ENCODE measurements around the gene RGS6.
A peak's percentile ranks its signal among the peaks of the same experiment; 100 is the strongest.
"Not testable (repeated sequence)": the region's sequence is repeated elsewhere in the genome, so short reads cannot be mapped to it uniquely, and the experiment has no call there.

RGS6 gene

DNA sequence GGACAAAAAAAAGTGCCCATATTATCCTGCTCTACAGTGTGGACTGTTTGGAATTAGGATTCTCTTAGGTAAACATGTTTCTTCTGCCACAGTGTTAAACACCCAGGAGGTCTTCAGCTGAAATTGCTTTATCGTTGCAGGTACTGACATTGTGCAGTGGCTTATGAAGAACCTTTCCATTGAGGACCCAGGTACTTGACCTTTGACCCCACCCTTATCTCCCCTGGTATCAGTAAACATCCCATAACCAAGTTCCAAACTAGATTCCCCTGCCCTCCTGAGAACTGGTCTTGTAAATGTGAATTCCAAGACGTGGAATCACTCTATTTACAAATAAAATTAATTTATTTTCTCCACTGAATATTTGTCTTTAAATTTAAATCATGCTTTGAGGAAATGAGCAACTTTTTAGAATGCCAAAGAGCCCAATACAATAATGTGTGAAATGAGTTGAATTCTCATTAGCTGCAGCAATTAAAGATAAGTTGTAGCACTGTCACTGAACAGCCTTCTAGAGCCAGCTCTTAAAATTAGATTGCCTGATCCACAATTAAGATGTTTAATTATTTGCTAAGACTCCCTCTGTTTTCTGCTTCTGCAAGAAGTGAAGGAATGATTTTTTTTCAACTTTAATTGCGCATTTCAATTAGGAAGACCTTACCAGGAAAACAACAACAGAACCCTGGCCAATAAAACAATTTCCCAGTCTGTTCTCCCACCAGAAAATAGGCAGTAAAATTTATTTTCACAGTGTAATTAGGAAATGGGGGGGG, 522.3 kb downstream of the RGS6 start:
- no peak for DNase-seq (ENCODE audit: low read depth)

DNA sequence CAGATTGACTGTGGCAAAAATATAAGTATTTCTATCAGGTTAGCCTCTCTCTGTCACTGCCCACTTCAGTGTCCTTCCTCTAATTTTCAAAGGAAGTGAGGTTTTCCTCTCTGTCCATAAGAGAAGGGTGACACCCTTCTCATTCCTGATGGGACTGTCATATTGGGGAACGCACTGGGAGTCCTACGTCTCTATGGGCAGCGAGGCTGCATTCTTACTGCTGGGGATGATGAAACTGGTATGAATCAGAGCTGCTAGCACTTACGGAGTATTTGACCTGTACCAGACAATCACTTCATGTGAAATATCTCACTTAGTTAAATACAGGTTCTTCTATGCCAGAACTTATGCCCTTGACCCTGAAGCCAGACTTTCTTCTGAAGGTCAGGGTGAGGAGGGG, 525.4 kb downstream of the RGS6 start:
- DNase-seq (ENCODE audit: low read depth): no peak

DNA sequence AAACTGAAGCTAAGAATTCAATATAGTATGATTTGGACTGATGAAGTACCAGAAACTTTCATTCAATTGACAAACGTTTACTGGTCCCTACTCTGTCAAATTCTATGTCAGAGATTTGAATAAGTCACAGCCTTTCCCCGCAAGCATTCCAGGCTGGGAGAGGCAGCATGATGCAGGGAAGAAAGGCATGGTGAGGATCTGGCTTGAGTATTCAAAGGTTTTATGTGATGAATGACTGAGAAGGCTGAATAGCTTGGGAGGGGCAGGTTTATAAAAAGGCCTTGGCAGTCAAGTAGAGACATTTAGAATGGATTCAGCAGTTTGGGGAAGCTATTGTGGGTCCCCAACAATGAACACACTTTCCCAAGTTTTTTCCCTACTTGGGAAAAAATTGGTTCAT, 529.8 kb downstream of the RGS6 start:
- DNase-seq (ENCODE audit: low read depth): no peak

DNA sequence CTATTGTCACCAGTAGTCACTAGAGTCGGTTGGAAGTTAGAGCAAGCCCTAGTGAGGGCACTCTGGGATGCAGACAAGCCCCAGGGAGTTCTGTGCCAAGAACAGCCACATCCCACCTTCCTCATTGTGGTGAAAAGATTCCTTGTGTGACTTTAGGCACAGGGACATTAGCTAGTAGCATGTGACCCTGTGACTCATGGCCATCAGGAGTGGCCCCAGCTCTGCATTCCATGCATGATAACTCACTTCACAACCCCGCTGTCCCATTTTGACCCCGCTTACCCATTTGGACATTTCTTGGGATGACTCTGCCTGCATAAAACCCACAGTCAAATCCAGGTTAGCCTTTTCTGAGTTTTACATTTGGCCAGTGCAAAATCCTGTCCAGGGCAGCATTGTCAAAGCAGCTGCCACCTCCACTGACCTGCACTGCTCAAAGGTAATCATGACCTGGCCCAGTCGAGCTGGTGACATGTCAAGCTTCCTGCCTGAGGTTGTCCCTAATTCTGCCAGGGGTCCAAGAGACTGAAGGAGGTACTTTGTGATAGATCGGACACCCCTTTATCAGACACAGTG, 531.1 kb downstream of the RGS6 start:
- DNase-seq (ENCODE audit: low read depth): no peak

DNA sequence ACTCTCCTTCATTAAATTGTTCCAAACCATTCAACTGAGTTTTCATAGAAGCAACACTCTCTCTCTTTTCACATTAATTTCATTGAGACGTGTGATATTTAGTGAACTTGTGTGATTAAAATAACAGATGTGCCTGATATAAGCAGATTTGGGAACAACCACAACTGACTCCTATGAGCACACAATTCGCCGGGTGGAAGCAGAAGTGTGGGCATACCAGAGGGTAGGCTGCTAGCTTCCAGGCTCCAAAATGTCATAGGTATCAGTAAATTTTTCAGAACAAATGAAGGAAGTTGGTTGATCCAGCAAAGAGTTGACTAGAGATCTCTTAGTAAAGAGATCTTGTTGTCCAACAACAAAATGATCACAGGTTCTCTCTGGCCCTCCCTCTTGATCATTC, 532.0 kb downstream of the RGS6 start:
- DNase-seq (ENCODE audit: low read depth): no peak

DNA sequence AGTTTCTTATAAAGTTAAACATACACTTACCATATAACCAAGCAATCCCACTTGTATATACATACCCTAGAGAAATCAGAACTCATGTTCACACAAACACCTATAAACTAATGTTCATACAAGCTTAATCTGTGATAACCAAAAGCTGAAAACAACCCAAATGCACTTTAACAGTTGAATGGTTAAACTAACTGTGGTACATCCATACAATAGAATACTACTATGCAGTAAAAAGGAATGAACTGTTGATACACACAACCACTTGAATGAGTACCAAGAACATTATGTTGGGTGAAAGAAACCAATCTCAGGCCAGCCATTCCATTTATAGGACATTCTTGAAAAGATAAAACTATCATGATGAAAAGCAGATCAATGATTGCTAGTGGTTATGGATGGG, 534.1 kb downstream of the RGS6 start:
- DNase-seq (ENCODE audit: low read depth): no peak

DNA sequence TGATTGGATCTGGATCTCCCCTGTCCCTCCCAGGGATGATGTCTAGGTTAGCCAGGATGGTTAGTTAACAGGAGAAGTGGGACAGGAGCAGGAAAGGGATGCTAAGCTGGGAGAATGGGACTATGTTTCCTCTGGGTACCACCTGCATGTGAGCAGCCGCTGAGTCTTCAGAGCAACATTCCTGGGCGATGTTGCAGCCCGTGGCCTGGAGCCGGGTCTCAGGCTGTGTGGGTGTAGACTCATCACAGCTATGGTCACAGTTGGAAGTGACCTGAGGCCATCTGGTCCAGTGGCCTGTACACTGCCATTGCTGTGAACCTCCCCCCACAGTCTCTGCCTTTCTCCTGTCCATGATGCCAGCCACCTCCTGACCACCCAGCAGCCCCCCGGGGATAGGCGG, 539.1 kb downstream of the RGS6 start:
- DNase-seq (ENCODE audit: low read depth): no peak

DNA sequence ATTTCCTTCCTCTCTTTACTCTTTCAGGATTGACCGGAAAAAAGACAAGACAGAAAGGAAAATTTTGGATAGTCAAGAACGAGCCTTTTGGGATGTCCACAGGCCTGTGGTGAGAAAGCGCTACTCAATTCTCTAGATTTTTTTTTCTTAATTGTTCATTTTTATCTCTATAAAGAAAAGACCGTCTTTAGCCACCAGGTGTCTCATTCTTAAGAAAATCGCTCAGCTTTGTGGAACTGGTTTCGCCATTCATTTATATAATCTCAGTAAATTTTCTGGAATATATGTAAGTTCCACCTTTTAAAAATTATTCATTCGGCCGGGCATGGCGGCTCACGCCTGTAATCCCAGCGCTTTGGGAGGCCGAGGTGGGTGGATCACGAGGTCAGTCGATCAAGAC, 540.6 kb downstream of the RGS6 start:
- DNase-seq (ENCODE audit: low read depth): no peak

DNA sequence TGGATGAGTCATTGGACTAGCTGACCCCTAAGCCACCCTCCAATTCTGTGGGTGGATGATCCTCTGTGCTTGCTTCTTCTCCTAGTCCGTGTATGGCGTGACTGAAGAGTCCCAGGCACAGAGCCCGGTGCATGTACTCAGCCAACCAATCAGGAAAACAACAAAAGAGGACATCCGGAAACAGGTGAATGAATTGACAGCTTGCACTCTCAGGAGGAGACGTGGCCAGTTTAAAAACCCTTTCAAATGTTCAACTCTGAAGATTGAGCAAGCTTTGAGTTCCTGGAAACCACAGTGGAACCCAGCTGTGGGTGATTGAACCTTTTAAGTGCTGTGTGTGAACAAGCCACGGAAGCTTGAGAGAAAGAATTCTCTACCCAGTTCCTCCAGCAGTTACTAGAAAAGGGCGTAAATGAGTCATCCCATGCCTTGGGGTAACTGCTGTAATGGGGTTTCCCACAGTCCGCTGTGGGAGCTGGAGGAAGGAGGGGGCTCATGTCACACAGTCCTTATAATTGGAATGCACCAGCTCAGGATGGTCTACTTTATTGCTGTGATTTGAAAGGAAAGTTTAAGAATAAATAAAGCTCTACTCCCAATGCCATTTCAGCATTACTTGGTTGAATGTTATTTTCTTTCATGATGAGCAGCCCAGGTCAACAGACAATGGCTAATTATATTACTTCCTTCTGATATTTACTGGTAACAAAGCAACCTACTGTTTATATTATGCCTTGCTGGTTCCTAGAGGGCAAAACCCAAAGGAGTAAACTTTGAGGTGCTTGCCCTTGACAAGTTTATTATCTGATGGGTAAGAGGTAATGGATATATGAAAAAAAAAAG, 544.6 kb downstream of the RGS6 start:
- DNase-seq (ENCODE audit: low read depth): peak; percentile 55

DNA sequence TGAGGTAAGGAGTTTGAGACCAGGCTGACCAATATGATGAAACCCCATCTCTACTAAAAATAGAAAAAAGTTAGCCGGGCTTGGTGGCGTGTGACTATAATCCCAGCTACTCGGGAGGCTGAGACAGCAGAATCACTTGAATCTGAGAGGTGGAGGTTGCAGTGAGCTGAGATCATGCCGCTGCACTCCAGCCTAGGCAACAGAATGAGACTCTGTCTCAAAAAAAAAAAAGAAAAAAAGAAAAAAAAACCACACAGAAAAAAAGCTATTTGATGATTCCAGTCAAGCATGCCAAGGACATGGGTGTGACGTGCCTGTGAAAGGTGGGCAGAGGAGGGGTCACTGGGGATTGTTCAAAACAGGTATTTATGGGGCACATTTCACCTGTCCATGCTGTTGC, 545.3 kb downstream of the RGS6 start:
- DNase-seq (ENCODE audit: low read depth): not testable (repeated sequence)

DNA sequence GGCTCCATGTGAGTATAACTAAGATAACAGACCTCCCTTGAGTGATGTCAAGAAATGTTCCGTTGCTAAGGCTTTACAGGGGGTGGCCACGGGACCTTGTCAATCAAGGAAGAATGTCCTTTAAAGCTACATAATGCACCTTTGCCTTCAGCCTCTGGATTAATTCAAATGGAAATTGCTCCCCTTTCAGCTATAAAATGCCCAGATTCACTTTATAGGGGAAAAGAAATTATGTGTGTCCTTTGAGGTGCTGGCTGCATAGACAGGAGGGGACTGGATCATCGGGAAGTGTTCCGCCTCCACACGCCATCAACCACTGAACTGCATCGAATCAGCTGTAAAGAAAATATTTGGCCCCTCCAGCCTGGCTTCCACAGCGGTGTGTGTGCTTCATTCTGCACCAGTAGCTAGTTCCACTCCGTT, 546.3 kb downstream of the RGS6 start:
- no peak for DNase-seq (ENCODE audit: low read depth)

DNA sequence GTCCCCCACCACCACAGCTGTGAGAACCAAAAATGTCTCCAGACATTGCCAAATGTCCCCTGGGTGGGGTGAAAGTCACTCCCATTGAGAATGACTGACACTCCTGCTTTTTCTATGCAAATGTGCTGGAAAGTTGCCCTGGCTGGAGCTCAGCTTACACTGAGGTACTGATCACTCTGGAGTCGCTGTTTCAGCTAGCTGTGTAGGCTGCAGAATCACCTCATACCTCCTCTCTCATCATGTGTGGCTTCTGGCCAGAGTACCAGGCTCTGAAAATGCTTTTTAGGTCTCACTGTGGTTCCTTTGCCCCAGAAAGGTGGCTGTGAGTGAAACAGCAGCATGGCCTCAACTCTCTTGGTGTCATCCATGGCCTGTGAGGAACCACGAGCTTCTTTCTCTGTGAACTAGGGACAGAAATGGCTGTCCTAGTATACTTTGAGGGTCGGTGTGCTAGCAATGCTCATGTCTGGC, 547.3 kb downstream of the RGS6 start:
- no peak for DNase-seq (ENCODE audit: low read depth)

DNA sequence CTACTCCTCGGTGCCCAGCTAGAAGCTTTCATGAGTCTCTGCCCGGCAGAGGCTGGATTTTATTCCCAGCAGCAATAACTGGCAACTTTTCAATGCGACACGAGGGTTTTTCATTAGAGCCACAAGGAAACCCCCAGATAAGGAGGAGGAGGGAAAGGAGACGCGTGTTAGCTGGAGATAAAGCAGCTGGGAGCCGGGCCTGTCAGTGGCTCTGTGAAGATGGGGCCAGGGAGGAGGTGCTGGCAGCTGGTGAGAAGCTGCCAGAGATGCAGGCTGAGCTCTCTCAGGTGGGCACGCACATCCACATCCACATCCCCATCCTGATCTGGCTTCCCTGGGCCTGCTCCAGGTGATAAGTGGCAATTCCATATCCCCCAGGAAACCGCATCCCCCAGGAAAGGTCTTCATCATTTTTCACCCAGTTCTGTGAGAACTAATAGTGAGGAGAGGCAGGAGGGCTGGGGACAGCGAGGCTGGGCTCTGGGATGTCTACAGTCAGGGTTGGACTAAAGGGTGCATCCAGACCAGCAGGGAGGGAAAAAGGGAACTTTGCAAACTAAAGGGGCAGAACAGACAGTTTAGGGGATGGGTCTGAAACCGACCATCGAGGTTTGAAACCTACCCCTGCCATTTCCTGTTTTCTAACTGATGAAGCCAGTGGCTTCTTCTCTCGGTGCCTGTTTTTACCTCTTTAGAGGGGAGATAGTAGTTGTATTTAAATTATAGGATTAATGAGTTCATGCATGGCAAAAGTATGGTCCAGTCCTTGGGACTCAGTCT, 548.4 kb downstream of the RGS6 start:
- no peak for DNase-seq (ENCODE audit: low read depth)

DNA sequence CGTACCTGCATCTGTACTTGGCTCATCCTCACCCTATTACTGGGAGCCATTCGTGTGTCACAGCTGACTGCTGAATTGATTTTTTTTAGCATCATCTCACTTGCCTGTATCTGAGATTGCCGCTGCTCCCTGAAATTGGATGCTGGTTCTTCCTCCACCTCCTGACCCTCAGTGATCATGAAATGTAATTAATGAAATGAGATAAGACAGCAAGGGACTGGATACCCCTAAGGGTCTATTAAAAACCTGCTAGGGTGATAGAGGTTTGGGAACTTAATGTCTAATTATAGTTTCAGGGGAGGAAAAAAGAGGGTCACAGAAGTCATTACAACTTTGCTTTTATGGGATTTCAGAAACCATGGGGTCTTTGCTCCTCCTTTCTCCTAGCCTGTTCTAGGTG, 551.1 kb downstream of the RGS6 start:
- no peak for DNase-seq (ENCODE audit: low read depth)

DNA sequence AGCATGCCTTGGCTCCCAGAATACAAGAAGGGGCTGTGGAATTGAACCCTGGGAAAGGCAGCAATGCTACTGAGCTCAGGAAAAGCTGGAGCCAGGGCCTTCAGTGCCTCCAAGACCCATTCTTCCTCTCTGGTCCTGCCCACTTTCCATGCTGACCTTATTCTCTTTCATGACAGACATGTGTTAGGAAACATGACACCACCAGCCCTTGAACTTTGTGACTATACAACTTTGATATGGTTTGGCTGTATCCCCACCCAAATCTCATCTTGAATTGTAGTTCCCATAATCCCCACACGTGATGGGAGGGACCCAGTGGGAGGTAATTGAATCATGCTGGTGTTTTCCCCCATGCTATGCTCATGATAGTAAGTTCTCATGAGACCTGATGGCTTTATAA, 553.5 kb downstream of the RGS6 start:
- DNase-seq (ENCODE audit: low read depth): no peak

DNA sequence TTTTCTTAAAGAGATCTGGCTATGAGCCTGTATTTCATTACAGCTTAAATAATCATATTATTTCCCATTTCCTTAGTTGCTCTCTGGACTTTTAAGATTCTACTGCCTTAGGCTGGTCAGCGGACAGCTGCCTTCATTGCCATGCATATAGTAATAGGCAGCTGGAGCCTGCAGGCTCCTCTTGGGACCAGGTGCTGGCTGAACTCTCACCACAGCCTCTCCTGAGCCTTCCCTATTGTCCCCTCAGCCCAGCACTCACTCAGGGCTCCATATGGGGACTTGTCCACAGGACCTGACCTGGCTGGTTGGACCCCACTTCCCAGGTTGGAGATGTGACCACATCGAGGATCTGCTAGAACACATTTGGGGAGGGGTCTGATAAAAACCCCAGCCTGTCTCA, 556.3 kb downstream of the RGS6 start:
- DNase-seq (ENCODE audit: low read depth): no peak

DNA sequence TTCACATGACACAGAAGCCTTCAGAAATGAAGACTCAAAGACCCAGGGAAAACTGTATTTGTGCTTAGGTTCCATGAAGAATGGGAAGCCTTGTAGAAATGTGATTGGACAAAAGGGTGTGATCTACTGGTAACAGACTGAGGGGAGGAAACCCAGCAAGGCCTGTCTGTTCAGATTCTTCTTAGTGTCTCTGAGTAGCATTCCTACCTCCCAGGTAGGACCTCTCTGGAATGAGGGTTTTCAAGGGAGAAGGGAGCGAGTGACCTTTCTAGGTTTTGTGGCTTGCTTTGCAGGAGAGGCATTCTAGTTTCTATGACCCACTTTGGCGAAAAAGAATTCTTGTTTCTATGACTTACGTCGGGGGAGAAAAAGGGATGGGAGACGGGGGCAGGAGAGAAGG, 560.0 kb downstream of the RGS6 start:
- no peak for DNase-seq (ENCODE audit: low read depth)

DNA sequence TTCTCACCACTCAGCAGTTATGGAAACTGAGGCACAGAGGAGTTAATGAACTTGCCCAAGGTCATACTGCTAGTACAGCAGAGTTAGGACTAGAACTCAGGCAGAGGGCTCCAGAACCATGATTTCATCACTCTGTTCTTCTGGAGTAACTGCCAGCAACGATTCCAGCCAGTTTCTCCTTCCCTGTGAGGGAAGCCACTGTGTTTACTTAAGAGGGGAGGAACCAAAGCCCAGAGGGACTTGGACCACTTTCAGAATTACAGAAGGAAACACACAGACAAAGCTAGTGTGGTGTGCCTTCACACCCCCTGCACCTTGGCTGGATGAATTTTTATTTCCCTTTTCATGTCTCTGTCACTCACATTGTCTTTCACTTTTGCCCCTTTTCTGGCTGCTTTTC, 563.4 kb downstream of the RGS6 start:
- DNase-seq (ENCODE audit: low read depth): peak; percentile 10

DNA sequence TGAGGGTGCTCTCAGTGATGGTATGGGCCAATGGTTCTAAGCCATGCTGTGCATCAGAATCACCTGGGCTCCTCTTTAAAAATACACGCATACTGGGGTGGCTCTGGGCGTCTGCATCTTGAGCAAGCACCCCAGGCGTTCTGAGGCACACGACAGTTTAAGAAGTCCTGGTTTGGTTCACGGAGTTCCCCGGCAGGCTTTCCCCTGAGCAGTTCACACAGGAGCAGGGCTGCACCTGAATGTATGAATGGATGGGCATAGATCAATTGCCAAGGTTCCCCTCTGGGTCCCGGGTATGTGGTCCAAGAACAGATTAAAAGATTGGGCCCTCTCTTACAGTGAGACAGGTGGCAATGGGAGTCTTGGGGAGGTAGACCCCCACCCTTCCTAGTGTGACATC, 566.4 kb downstream of the RGS6 start:
- DNase-seq (ENCODE audit: low read depth): no peak

DNA sequence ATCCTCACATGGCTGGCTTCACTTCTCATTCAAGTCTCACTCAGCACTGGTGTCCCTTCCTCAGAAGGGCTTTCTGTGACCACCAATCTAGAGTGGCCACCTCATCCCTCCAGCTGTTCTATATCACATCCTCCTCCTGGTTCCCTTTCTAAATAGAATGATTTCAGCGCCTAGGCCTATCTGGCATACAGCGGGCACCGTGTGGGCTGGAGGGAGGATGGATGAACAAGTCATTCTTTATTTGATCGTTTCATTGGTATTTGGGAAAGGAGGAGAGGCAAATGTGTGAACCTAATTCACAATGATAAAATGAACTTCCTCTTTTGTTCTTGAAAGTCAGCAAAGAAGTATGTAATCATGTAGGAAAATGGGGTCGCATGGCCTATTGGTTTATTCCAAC, 567.5 kb downstream of the RGS6 start:
- DNase-seq (ENCODE audit: low read depth): no peak

DNA sequence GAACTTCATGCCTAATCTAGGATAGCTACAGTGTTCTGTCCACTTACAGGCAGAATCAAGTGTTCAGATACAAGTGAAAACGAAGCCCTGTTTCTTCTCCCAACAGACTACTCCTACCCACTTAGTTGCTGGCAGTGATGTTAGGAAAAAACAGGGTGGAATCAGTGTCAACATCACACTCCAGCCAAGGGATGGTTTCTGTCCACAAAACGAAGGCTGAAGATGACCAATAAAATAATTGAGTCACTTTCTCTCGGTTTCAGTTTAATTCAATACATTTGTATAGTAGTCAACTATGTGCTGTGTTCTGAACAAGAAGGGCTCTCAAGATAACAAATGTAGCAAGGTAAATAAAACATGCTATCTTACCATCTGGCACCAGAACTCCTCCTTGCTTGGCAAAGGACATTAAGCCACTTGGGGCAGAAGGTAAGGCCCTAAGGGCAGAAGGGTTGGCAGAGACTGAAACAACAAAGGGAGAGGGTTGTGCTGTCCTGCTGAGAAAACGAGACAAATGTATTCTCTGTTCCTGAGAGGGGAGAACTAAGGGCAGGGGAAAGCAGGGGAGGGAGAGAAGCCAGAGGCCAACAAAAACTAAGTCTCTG, 568.1 kb downstream of the RGS6 start:
- DNase-seq (ENCODE audit: low read depth): peak; percentile 38

DNA sequence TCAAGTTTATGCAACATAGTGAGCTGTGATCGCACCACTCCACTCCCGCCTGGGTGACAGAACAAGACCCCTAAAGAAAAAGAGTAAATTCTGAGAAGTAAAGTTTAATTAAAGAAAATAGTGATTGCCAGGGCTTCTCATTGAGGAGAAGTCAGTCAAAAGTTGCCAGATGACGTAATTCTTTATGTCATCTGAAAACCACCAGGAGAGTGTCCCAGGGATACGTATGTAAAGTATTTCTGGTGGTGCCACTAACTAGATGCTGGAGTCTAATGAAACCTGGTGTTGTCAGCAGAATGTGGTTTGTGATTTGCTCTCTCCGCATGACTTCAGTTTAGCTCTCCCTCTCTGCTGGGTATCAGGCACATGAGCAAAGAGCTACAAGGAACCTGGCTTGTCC, 569.2 kb downstream of the RGS6 start:
- no peak for DNase-seq (ENCODE audit: low read depth)

All from stromal cell of bone marrow (primary cell).